ENCODE data around the gene ERO1B.

- TF ChIP-seq POLR2AphosphoS5 (IDR thresholded peaks at IDR 0.05): no peak
- TF ChIP-seq CTCF (IDR thresholded peaks at IDR 0.05): no peak
- TF ChIP-seq POLR2A (IDR thresholded peaks at IDR 0.05): no peak
Observed at GRCh38 chr1:236220473-236220872, 61.3 kb downstream of the ERO1B start.

All from upper lobe of left lung (tissue), 4 donors.